SK-N-SH (cell line): ENCODE measurements around the gene AGXT. TPM values are rescaled to one million over a fixed set of nuclear protein-coding genes. Genes with fewer than 3 reads are reported as not detected.

Experiments used
- CTCF ChIA-PET: fragments of 300-600, 350-600 bp; formaldehyde crosslinking; extraction: SDS; loops from one replicate; lab custom pipeline; 2021; lab: Yijun Ruan, JAX
- POLR2A ChIA-PET: fragments of 350-600 bp; sonication (Branson Sonifier 250); formaldehyde crosslinking; extraction: SDS; loops from one replicate; lab custom pipeline; 2020; ENCODE audit warnings: antibody characterized with exemption, inconsistent platforms; lab: Yijun Ruan, JAX
- DNase-seq: peaks from one replicate; pipeline ENCODE4 v3.0.0; 2012
- H2AFZ ChIP-seq: fragments of 200-600 bp; sonication (generic); 2 replicates; pipeline ENCODE4 v1.8.1; 2016; ENCODE audit warnings: antibody characterized with exemption, mild to moderate bottlenecking, low read depth
- H3F3A ChIP-seq: fragments of 200-600 bp; sonication (generic); replicated peaks from 2 replicates; pipeline ENCODE3; 2016; ENCODE audit warnings: antibody characterized with exemption, mild to moderate bottlenecking; ENCODE audit not compliant: insufficient read depth
- H3K27ac ChIP-seq, 2 experiments: fragments of 200-500 bp in 1 of 2; fragments of 200-600 bp in 1 of 2; sonication (Bioruptor generic) in 1 of 2; sonication (generic), shearing (Covaris generic) in 1 of 2; 2 replicates each; pipeline versions ENCODE4 v1.5.1 to v1.6.1; 2014 to 2016; ENCODE audit warnings: low read depth in 2 of 2, inconsistent platforms in 1 of 2, low read length in 1 of 2, mild to moderate bottlenecking in 1 of 2, mixed read lengths in 1 of 2
- H3K27me3 ChIP-seq: fragments of 200-600 bp; sonication (generic), shearing (Covaris generic); 2 replicates; pipeline ENCODE4 v1.6.1; 2016; ENCODE audit warnings: mixed run types; ENCODE audit not compliant: insufficient read depth
- H3K36me3 ChIP-seq, 2 experiments: fragments of 200-500 bp in 1 of 2; fragments of 200-600 bp in 1 of 2; sonication (Bioruptor generic) in 1 of 2; sonication (generic) in 1 of 2; replicated peaks in 1 of 2; 2 replicates each; pipeline versions ENCODE3 to v1.5.1; 2014 to 2016; ENCODE audit warnings: low read length in 1 of 2, mild to moderate bottlenecking in 1 of 2; ENCODE audit not compliant: insufficient read depth in 2 of 2, control insufficient read depth in 1 of 2
- H3K4me1 ChIP-seq, 2 experiments: fragments of 200-500 bp in 1 of 2; fragments of 200-600 bp in 1 of 2; sonication (Bioruptor generic) in 1 of 2; sonication (generic), shearing (Covaris generic) in 1 of 2; 2 replicates each; pipeline versions ENCODE4 v1.5.1 to v1.6.1; 2014 to 2016; ENCODE audit warnings: low read depth in 1 of 2, low read length in 1 of 2, mixed run types in 1 of 2; ENCODE audit not compliant: insufficient read depth in 2 of 2, control insufficient read depth in 1 of 2
- H3K4me2 ChIP-seq: fragments of 200-600 bp; sonication (generic), shearing (Covaris generic); 2 replicates; pipeline ENCODE4 v1.6.1; 2017; ENCODE audit warnings: mixed run types
- H3K4me3 ChIP-seq, 2 experiments: fragments of 200-500 bp in 1 of 2; fragments of 200-600 bp in 1 of 2; sonication (Bioruptor generic) in 1 of 2; sonication (generic), shearing (Covaris generic) in 1 of 2; 2 replicates each; pipeline versions ENCODE4 v1.5.1 to v1.8.1; 2014 to 2016; ENCODE audit warnings: low read depth in 2 of 2, inconsistent platforms in 1 of 2, low read length in 1 of 2, mild to moderate bottlenecking in 1 of 2, mixed read lengths in 1 of 2, moderate library complexity in 1 of 2
- H3K79me2 ChIP-seq: fragments of 200-600 bp; sonication (generic); 2 replicates; pipeline ENCODE4 v1.8.1; 2017; ENCODE audit warnings: mild to moderate bottlenecking; ENCODE audit not compliant: insufficient read depth
- H3K9ac ChIP-seq: fragments of 200-600 bp; sonication (generic); 2 replicates; pipeline ENCODE4 v1.6.1; 2017; ENCODE audit warnings: mixed run types
- H3K9me2 ChIP-seq: fragments of 200-600 bp; sonication (generic); 2 replicates; pipeline ENCODE4 v1.6.1; 2017; ENCODE audit warnings: mixed run types
- H3K9me3 ChIP-seq: fragments of 200-600 bp; sonication (generic); 2 replicates; pipeline ENCODE4 v1.6.1; 2017; ENCODE audit warnings: mixed run types, mild to moderate bottlenecking, moderate library complexity
- H4K20me1 ChIP-seq: fragments of 200-600 bp; sonication (generic); 2 replicates; pipeline ENCODE4 v1.6.1; 2017; ENCODE audit warnings: mild to moderate bottlenecking, mixed run types; ENCODE audit not compliant: insufficient read depth
- EZH2phosphoT487 ChIP-seq: fragments of 200-600 bp; sonication (generic); IDR thresholded peaks from 2 replicates; pipeline ENCODE4 v1.6.1; 2017; ENCODE audit warnings: low read depth, mixed run types, mild to moderate bottlenecking, antibody characterized with exemption, moderate library complexity, borderline replicate concordance
- FOSL2 ChIP-seq: IDR thresholded peaks from 2 replicates; pipeline ENCODE4 v1.4.0; 2012; ENCODE audit warnings: low read depth, mild to moderate bottlenecking, moderate library complexity, borderline replicate concordance
- GABPA ChIP-seq: IDR thresholded peaks from 2 replicates; pipeline ENCODE4 v1.4.0; 2012; ENCODE audit warnings: low read depth, mild to moderate bottlenecking
- NFIC ChIP-seq: IDR thresholded peaks from 2 replicates; pipeline ENCODE4 v1.4.0; 2012; ENCODE audit warnings: borderline replicate concordance
- POLR2AphosphoS5 ChIP-seq: IDR thresholded peaks from 2 replicates; pipeline ENCODE4 v1.6.1; 2012; ENCODE audit warnings: low read depth, low read length
- RCOR1 ChIP-seq: fragments of 150-350 bp; IDR thresholded peaks from 2 replicates; pipeline ENCODE4 v1.6.1; 2017; ENCODE audit warnings: antibody characterized with exemption, low read length
- RFX5 ChIP-seq: IDR thresholded peaks from 2 replicates; pipeline ENCODE4 v1.6.1; 2012; ENCODE audit warnings: mild to moderate bottlenecking, improper control_type of control experiment, low read length
- SIN3A ChIP-seq: IDR thresholded peaks from 2 replicates; pipeline ENCODE4 v1.6.1; 2012; ENCODE audit warnings: low read depth, mild to moderate bottlenecking, low read length, moderate library complexity, borderline replicate concordance
- SMC3 ChIP-seq: IDR thresholded peaks from 2 replicates; pipeline ENCODE4 v1.6.1; 2012; ENCODE audit warnings: low read depth, low read length, improper control_type of control experiment
- YY1 ChIP-seq: IDR thresholded peaks from 2 replicates; pipeline ENCODE4 v1.4.0; 2012; ENCODE audit warnings: low read depth, mild to moderate bottlenecking
- ZBTB33 ChIP-seq: IDR thresholded peaks from 2 replicates; pipeline ENCODE4 v1.4.0; 2012; ENCODE audit warnings: low read depth, borderline replicate concordance
- WGBS: methylation state at CpG from one replicate; pipeline ENCODE4 v1.1.6; 2017; ENCODE audit warnings: low lambda C conversion rate; 5-methylcytosine and 5-hydroxymethylcytosine counted together
- polyA plus RNA-seq, 3 experiments: library from polyadenylated mRNA; depleted of rRNA; stranded (reverse); fragments of >200 nt; gene quantifications; 2 replicates each; pipeline ENCODE4 v1.2.3, GENCODE V29; 2012
- TF ChIP-seq, protein P1 (sequence below): IDR thresholded peaks from 2 replicates; pipeline ENCODE4; 2012

Gene AGXT
- polyA plus RNA-seq, 1 of the 3 experiments (the other 2 are of a cell fraction) = not detected

- WGBS = 97% methylated on average over 10 of the region's 36 CpGs
- H2AFZ ChIP-seq = no peak overlapping the region
- H3K27me3 ChIP-seq = no peaks in the 10 kb centered on the region
- H3K4me1 ChIP-seq = peaks cover 7 to 48% of the 10 kb centered on the region in 2 experiments; a peak in 2 of 4 replicates
- H3K4me3 ChIP-seq = no peak overlapping the region
- H3K79me2 ChIP-seq = no peaks in the 10 kb centered on the region
- DNase-seq = peak; percentile 18
- no peaks in the 10 kb centered on the region for H3K9me3 ChIP-seq
- no peaks in the 10 kb centered on the region for H3F3A ChIP-seq
- H3K36me3 ChIP-seq = no peaks in the 10 kb centered on the region
- H4K20me1 ChIP-seq = no peaks in the 10 kb centered on the region
- no peaks in the 10 kb centered on the region for H3K9me2 ChIP-seq
- CTCF ChIA-PET = interaction anchor here (0.6 to 3.1 kb wide), 3 partner anchors 67 to 160 kb away, joined by 4 to 13 read pairs (median 6); no protein-coding TSS in a partner anchor
- no peak overlapping the region for H3K9ac ChIP-seq
- no peak overlapping the region; a peak in 1 of 4 replicates for H3K27ac ChIP-seq
- POLR2A ChIA-PET = no interaction called here
- TF ChIP-seq ZBTB33 = no peak
- TF ChIP-seq, protein P1, sequence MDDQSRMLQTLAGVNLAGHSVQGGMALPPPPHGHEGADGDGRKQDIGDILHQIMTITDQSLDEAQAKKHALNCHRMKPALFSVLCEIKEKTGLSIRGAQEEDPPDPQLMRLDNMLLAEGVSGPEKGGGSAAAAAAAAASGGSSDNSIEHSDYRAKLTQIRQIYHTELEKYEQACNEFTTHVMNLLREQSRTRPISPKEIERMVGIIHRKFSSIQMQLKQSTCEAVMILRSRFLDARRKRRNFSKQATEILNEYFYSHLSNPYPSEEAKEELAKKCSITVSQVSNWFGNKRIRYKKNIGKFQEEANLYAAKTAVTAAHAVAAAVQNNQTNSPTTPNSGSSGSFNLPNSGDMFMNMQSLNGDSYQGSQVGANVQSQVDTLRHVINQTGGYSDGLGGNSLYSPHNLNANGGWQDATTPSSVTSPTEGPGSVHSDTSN = no peak
- no peak for TF ChIP-seq YY1
- no peak overlapping the region for H3K4me2 ChIP-seq
Measured at GRCh38 chr2:240918258-240919091, 49.9 kb downstream of the AGXT start.

- Histone ChIP-seq H4K20me1 (no peaks in the 10 kb centered on the region), H3K27ac (no peak overlapping the region), H3K9ac (no peak overlapping the region), H3K9me3 (no peaks in the 10 kb centered on the region), H3F3A (no peaks in the 10 kb centered on the region), H3K4me1 (peaks cover 7 to 40% of the 10 kb centered on the region in 2 experiments; a peak in 2 of 4 replicates), H3K4me2 (no peak overlapping the region), H2AFZ (no peak overlapping the region), H3K36me3 (no peaks in the 10 kb centered on the region), H3K79me2 (no peaks in the 10 kb centered on the region), H3K4me3 (no peak overlapping the region), H3K27me3 (no peaks in the 10 kb centered on the region), H3K9me2 (no peaks in the 10 kb centered on the region)
- WGBS = 79% methylated on average over 12 of the region's 19 CpGs
- TF ChIP-seq RFX5 (no peak), GABPA (no peak), RCOR1 (no peak), NFIC (no peak), EZH2phosphoT487 (no peak), POLR2AphosphoS5 (no peak), SIN3A (no peak), FOSL2 (no peak), SMC3 (no peak)
- CTCF ChIA-PET = interaction anchor here (1.9 to 2.6 kb wide), 2 partner anchors 65 to 160 kb away, joined by 6 to 7 read pairs; no protein-coding TSS in a partner anchor
- POLR2A ChIA-PET = no interaction called here
- peak; percentile 34 for DNase-seq
Measured at GRCh38 chr2:240919161-240919781, 50.6 kb downstream of the AGXT start.
